Cardiac septum (tissue), 1 donor: Measurements from ENCODE around the gene C19orf73. TPM values are rescaled to one million over a fixed set of nuclear protein-coding genes. Genes with fewer than 3 reads are reported as not detected.

Source experiments
- DNase-seq: peaks from one replicate; pipeline ENCODE4 v3.0.0-alpha.2; 2020; ENCODE audit warnings: low spot score
- intact Hi-C: fragments of 100-400 bp; cut with DNase I; formaldehyde crosslinking; loops from one replicate; pipeline ENCODE4 v1.14.0; 2022
- total RNA-seq: library from RNA; stranded (reverse); fragmentation: NEBNext Ultra II Directional; extraction: Animal tissue kit (Norgen Biotek cat#: 25700); gene quantifications from one replicate; pipeline ENCODE4 v1.2.1, GENCODE V29; 2021
- donor health status: DM: no; HTN: no; CAD: no.

C19orf73 gene
- total RNA-seq, 1 donor from 2014 or later, result 1.0 TPM

GRCh38 chr19:49109569-49110233 is 9.2 kb downstream of the C19orf73 start:
- intact Hi-C loops, result no loop called here

GRCh38 chr19:49109051-49109450 is 9.9 kb downstream of the C19orf73 start:
- no peak for DNase-seq
- intact Hi-C loops, result no loop called here

More at GRCh38 chr19:49109569-49110233, 9.2 kb downstream of the C19orf73 start:
- DNase-seq, result no peak

- no peak for DNase-seq
- intact Hi-C loops, result no loop called here
Observed at GRCh38 chr19:49107625-49108459, 11.1 kb downstream of the C19orf73 start.

- DNase-seq, result peak; percentile 77
- intact Hi-C loops, result no loop called here
Observed at GRCh38 chr19:49106648-49107135, 12.3 kb downstream of the C19orf73 start.

DNA sequence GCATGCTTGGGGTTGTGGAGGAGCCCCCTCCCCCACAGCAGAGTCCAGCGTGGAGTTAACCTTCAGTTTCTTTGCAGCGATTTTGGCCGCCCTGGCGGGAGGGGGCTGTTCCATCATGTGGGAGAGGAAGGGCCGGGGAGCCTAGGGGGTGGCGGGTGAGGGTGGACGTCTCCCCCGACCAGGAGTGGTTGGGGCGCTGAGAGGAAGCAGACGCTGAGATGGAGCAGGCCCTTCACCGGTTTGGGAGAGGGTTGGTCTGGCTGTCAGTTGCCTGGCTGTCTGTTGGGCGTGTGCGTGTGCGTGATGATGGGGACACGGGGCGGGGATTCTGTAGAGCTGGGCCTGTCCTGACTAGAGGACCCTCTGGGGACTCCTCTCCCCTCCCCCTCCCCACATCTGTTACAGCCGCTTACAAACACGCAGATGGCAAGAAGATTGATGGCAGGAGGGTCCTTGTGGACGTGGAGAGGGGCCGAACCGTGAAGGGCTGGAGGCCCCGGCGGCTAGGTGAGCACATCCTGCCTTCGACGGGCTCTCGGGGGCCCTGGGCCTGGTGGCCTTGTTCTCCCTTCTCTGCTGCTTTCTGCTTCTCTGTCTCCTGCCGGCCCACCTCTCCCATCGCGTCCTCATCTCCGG is 14.6 kb downstream of the C19orf73 start:
- intact Hi-C loops, result no loop called here
- no peak for DNase-seq

- no peak for DNase-seq
- intact Hi-C loops, result no loop called here
Observed at GRCh38 chr19:49103331-49104085, 15.4 kb downstream of the C19orf73 start.

- DNase-seq, result no peak
- intact Hi-C loops, result no loop called here
Observed at GRCh38 chr19:49102303-49102702, 16.6 kb downstream of the C19orf73 start.

DNA sequence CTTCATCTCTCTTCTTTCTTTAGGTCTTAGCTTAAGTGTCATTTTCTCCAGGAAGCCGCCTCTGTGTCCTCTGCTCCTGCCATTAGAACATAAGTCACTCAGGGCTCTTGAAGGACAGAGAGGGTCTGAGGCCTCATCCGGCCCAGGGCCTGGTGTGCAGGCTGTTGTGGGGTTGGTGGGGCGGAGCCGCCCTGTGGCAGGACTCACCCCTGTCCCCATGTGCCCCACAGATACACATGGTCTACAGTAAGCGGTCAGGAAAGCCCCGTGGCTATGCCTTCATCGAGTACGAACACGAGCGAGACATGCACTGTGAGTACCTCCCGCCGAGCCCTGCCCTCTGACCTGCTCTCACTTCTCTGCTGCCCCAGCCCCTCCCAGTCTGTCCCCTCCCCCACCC is 17.8 kb downstream of the C19orf73 start:
- DNase-seq, result no peak
- intact Hi-C loops, result no loop called here

- no peak for DNase-seq
- intact Hi-C loops, result loop anchor here (2.0 to 5.0 kb wide), 2 partner anchors 49 to 100 kb away; no protein-coding TSS in a partner anchor
Observed at GRCh38 chr19:49098795-49099194, 20.1 kb downstream of the C19orf73 start.

GRCh38 chr19:49097453-49098288 is 21.3 kb downstream of the C19orf73 start:
- intact Hi-C loops, result loop anchor here (2.0 to 5.0 kb wide), 2 partner anchors 50 to 101 kb away; no protein-coding TSS in a partner anchor
- peak; percentile 84 for DNase-seq

DNA sequence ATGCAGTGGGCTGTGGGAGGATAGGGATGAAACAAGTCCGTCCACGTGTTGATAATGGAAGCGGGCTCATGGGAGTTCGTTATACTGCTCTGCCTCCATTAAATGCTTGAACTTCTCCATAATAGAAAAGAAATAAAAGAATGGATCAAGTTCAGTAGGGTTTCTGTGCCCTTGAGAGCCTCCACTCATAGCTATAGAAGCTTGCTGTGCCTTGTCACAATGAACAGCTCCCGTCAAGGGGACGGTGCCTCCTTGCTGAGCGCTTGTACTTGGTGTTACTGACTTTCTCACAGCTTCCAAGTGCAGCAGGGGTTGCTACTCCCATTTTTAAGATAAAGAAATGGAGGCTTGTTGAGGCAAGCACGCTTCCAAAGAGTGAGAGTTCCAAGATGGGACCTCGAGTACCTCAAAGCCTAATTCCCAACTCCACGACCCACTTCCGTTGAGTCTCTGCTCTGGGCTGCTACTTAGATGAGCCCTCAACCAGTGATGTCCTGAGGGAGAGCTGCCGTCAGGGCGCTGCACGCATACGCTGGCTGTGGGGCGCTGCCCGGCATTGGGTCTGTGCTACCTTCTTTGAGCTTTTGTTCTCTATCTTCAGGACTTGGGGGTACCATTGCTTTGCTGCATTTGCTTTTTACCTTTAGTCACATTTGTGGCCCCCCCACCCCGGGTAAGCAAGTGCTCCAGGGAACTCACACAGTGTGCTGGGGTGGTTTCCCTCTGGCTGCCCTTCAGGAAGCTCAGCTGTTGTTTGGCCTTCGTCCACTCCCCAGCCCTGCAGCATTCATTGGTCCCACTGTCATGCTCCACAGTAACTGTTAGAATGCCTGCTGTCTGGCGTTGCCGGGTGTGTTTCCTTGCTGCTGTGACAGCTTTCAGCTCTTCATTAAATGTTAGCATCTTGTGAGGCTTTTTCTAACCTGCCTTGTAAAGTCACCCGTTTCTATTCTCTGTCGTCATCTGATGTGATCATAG is 24.1 kb downstream of the C19orf73 start:
- peak; percentile 83 for DNase-seq
- intact Hi-C loops, result loop anchor here (5.0 kb wide), 1 partner anchor 53 kb away; no protein-coding TSS in a partner anchor

GRCh38 chr19:49092686-49093085 is 26.3 kb downstream of the C19orf73 start:
- intact Hi-C loops, result no loop called here
- no peak for DNase-seq

- intact Hi-C loops, result no loop called here
Observed at GRCh38 chr19:49091391-49092038, 27.4 kb downstream of the C19orf73 start.

DNA sequence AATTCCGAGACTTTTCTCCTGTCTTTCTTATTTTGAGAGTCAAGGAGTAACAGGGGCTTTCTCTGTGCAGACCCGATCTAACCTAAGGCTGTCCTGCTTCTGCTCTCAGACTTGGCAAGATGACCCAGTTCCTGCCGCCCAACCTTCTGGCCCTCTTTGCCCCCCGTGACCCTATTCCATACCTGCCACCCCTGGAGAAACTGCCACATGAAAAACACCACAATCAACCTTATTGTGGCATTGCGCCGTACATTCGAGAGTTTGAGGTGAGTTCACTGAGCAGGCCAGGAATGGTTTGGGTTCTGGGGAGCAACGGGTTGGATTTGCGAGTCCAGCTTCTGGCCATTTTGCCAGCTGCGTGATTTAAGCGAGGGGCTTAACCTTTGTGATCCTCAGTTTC is 32.6 kb downstream of the C19orf73 start:
- intact Hi-C loops, result no loop called here
- DNase-seq, result no peak

More at GRCh38 chr19:49091391-49092038, 27.4 kb downstream of the C19orf73 start:
- DNase-seq, result no peak

DNA sequence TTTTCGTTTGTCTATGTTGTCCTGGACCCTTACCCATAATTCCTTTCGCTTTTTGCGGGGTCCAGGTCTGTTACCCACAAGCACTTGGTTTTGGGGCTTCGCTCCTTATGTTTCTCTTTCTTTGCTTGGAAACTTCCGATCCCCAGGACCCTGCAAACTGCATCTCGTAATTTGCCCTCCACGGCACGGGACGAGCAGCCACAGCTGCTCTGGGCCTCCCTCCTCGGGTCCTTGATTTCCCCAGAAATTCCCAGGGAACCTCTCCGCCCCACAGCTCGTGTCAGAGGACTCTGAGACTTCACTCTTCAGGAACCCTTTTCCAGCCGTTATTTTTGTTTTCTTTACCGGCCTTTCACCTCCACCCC is 33.1 kb downstream of the C19orf73 start:
- intact Hi-C loops, result no loop called here

GRCh38 chr19:49085020-49085867 is 33.7 kb downstream of the C19orf73 start, which contains the start of gene SNRNP70:
SNRNP70 (plus strand) TSS chr19:49085451; CDS start chr19:49086415, 964 bp downstream.
- peak; percentile 99 for DNase-seq
- intact Hi-C loops, result no loop called here

More for the DNA sequence above, 33.1 kb downstream of the C19orf73 start:
- no peak for DNase-seq
